Measurements from ENCODE around the gene SNTN.

DNA sequence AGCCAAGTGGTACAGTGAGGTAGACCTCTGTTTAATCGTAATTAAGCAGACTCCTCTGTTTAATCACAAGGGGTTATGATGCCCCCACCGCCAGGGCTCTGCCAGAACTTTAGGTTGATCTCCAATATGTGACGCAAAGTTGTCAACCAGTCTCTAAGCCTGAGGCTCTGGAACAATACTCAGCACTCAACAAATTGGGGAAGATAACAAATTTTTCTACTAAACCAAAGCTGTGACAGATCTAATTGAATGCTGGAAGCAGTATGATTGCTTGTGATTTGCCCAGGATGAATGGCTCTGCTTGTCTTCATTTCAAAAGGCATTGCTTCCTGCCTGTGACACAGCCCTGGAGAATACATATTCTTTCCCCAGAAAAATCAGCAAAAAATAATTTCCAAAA lies 57.1 kb downstream of the SNTN start:
- TF ChIP-seq POLR2AphosphoS5 (IDR thresholded peaks at IDR 0.05) (no peak), POLR2A (IDR thresholded peaks at IDR 0.05) (no peak)
- TF ChIP-seq, protein P1, sequence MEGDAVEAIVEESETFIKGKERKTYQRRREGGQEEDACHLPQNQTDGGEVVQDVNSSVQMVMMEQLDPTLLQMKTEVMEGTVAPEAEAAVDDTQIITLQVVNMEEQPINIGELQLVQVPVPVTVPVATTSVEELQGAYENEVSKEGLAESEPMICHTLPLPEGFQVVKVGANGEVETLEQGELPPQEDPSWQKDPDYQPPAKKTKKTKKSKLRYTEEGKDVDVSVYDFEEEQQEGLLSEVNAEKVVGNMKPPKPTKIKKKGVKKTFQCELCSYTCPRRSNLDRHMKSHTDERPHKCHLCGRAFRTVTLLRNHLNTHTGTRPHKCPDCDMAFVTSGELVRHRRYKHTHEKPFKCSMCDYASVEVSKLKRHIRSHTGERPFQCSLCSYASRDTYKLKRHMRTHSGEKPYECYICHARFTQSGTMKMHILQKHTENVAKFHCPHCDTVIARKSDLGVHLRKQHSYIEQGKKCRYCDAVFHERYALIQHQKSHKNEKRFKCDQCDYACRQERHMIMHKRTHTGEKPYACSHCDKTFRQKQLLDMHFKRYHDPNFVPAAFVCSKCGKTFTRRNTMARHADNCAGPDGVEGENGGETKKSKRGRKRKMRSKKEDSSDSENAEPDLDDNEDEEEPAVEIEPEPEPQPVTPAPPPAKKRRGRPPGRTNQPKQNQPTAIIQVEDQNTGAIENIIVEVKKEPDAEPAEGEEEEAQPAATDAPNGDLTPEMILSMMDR (IDR thresholded peaks at IDR 0.05), result no peak

All from breast epithelium (tissue), 3 donors.